ENCODE data around the gene SPDYE3.
"Not testable (repeated sequence)": the region's sequence is repeated elsewhere in the genome, so short reads cannot be mapped to it uniquely, and the experiment has no call there.

The SPDYE3 gene

GRCh38 chr7:100287191-100287969, 20.1 kb upstream of the SPDYE3 start:
- DNase-seq (ENCODE audit: low spot score) = not testable (repeated sequence)

- DNase-seq (ENCODE audit: low spot score) = not testable (repeated sequence)
These were observed 19.2 kb upstream of the SPDYE3 start for GRCh38 chr7:100288258-100288657.

- not testable (repeated sequence) for DNase-seq (ENCODE audit: low spot score)
These were observed 15.3 kb upstream of the SPDYE3 start for GRCh38 chr7:100292162-100292561.

GRCh38 chr7:100295269-100295668, 12.2 kb upstream of the SPDYE3 start:
- not testable (repeated sequence) for DNase-seq (ENCODE audit: low spot score)

- DNase-seq (ENCODE audit: low spot score) = not testable (repeated sequence)
These were observed 9.5 kb upstream of the SPDYE3 start for GRCh38 chr7:100297852-100298631.

GRCh38 chr7:100298632-100298895, 8.9 kb upstream of the SPDYE3 start:
- not testable (repeated sequence) for DNase-seq (ENCODE audit: low spot score)

GRCh38 chr7:100304526-100304925, 3.0 kb upstream of the SPDYE3 start:
- DNase-seq (ENCODE audit: low spot score) = not testable (repeated sequence)

GRCh38 chr7:100318329-100318728, 10.8 kb downstream of the SPDYE3 start:
- DNase-seq (ENCODE audit: low spot score) = not testable (repeated sequence)

- not testable (repeated sequence) for DNase-seq (ENCODE audit: low spot score)
These were observed 14.1 kb downstream of the SPDYE3 start for GRCh38 chr7:100321648-100322047.

GRCh38 chr7:100324194-100324593, 16.7 kb downstream of the SPDYE3 start:
- DNase-seq (ENCODE audit: low spot score) = not testable (repeated sequence)

- not testable (repeated sequence) for DNase-seq (ENCODE audit: low spot score)
These were observed 18.2 kb downstream of the SPDYE3 start for GRCh38 chr7:100325671-100326070.

GRCh38 chr7:100326914-100327313, 19.4 kb downstream of the SPDYE3 start:
- DNase-seq (ENCODE audit: low spot score) = not testable (repeated sequence)

- peak; percentile 87 for DNase-seq (ENCODE audit: low spot score)
These were observed 28.3 kb downstream of the SPDYE3 start for GRCh38 chr7:100335566-100336466.

- DNase-seq (ENCODE audit: low spot score) = not testable (repeated sequence)
These were observed 30.7 kb downstream of the SPDYE3 start for GRCh38 chr7:100338083-100338696.

GRCh38 chr7:100341286-100341685, 33.8 kb downstream of the SPDYE3 start:
- DNase-seq (ENCODE audit: low spot score) = not testable (repeated sequence)

GRCh38 chr7:100342765-100343164, 35.3 kb downstream of the SPDYE3 start:
- DNase-seq (ENCODE audit: low spot score) = no peak

- DNase-seq (ENCODE audit: low spot score) = not testable (repeated sequence)
These were observed 36.6 kb downstream of the SPDYE3 start for GRCh38 chr7:100344124-100344559.

GRCh38 chr7:100344560-100345287, 37.2 kb downstream of the SPDYE3 start:
- DNase-seq (ENCODE audit: low spot score) = not testable (repeated sequence)

GRCh38 chr7:100345288-100345672, 37.8 kb downstream of the SPDYE3 start:
- not testable (repeated sequence) for DNase-seq (ENCODE audit: low spot score)

- no peak for DNase-seq (ENCODE audit: low spot score)
These were observed 39.4 kb downstream of the SPDYE3 start for GRCh38 chr7:100346921-100347320.

GRCh38 chr7:100348805-100349204, 41.3 kb downstream of the SPDYE3 start:
- DNase-seq (ENCODE audit: low spot score) = no peak
